Right lobe of liver (tissue), 6 donors: ENCODE measurements around the gene ADGRB3. TPM values are rescaled to one million over a fixed set of nuclear protein-coding genes. Genes with fewer than 3 reads are reported as not detected.

Experiments used
- ATAC-seq, 4 donors: fragments of 200-7000 bp; cut with Tn5 transposase; one replicate each; pipeline ENCODE4 v1.9.1; 2020; ENCODE audit warnings: mild to moderate bottlenecking in 4 of 4, moderate library complexity in 4 of 4
- DNase-seq, 3 donors: peaks; one replicate each; pipeline ENCODE4 v3.0.0-alpha.2; 2020
- H3K27ac ChIP-seq, 3 donors: fragments of 200-600 bp; one replicate each; pipeline ENCODE4 v1.8.0; 2022
- H3K27me3 ChIP-seq, 2 donors: fragments of 200-600 bp; one replicate each; pipeline ENCODE4 v1.8.0; 2022
- H3K36me3 ChIP-seq, 4 donors: fragments of 200-600 bp; sonication (generic) in 1 of 4; one replicate each; pipeline versions ENCODE4 v1.5.1 to v1.8.0; 2017 to 2022; ENCODE audit warnings: control low read depth in 1 of 4
- H3K4me1 ChIP-seq, 4 donors: fragments of 200-600 bp; sonication (generic) in 1 of 4; one replicate each; pipeline versions ENCODE4 v1.5.1 to v1.8.0; 2017 to 2022; ENCODE audit warnings: control low read depth in 1 of 4
- H3K4me3 ChIP-seq, 3 donors: fragments of 200-600 bp; one replicate each; pipeline ENCODE4 v1.8.0; 2022
- H3K9me3 ChIP-seq, 4 donors: fragments of 200-600 bp; sonication (generic) in 1 of 4; one replicate each; pipeline versions ENCODE4 v1.5.1 to v1.8.0; 2017 to 2022; ENCODE audit warnings: control low read depth in 1 of 4
- CTCF ChIP-seq, 4 donors: fragments of 200-600 bp in 3 of 4; fragments of 450-650 bp in 1 of 4; IDR thresholded peaks; one replicate each; pipeline versions ENCODE4 v1.5.1 to v1.8.0; 2016 to 2022; ENCODE audit warnings: antibody characterized with exemption in 4 of 4, mild to moderate bottlenecking in 2 of 4
- POLR2A ChIP-seq: fragments of 450-650 bp; IDR thresholded peaks from one replicate; pipeline ENCODE4 v1.6.1; 2017; ENCODE audit warnings: antibody characterized with exemption, mild to moderate bottlenecking
- WGBS: methylation state at CpG from one replicate; pipeline ENCODE4 v1.1.6; 2018; ENCODE audit warnings: low coverage, low lambda C conversion rate; ENCODE audit not compliant: insufficient coverage; ENCODE audit errors: missing lambda C conversion rate; 5-methylcytosine and 5-hydroxymethylcytosine counted together
- intact Hi-C, 2 donors: fragments of 100-400 bp; cut with DNase I; formaldehyde crosslinking; loops; one replicate each; pipeline versions ENCODE4 v1.11.2 to v1.14.1; 2022
- total RNA-seq, 6 experiments: library from RNA; depleted of rRNA in 2 of 6; stranded (reverse); fragments of >200 nt in 2 of 6; fragmentation: NEBNext Ultra II Directional in 3 of 6; extraction: Animal tissue kit (Norgen Biotek cat#: 25700) in 3 of 6; gene quantifications; one replicate each; pipeline versions ENCODE4 v1.1.0 to v1.2.4, GENCODE V29; 2016 to 2023
- donor health status: DM: no; HTN: yes; CAD: no.
- donor health status: DM: no; HTN: no; CAD: no.
- donor health status: DM: no; HTN: no; CAD: no.
- donor health status: DM: no; HTN: yes; CAD: no.
- donor health status: DM: no; HTN: yes; CAD: no.

The ADGRB3 gene
- total RNA-seq, 6 experiments from 2014 or later: 0.18 to 0.42 (median 0.24) TPM

GRCh38 chr6:69026243-69026642 is 391.2 kb downstream of the ADGRB3 start:
- DNase-seq: no peak
- Histone ChIP-seq H3K4me1 (no peaks in the 10 kb centered on the region), H3K27me3 (no peaks in the 10 kb centered on the region), H3K9me3 (no peaks in the 10 kb centered on the region), H3K36me3 (no peaks in the 10 kb centered on the region), H3K27ac (no peak overlapping the region), H3K4me3 (no peak overlapping the region)
- 58% methylated on average over 3 of the region's 3 CpGs for WGBS
- TF ChIP-seq CTCF (IDR thresholded peaks at IDR 0.05): no peak
- no peak for TF ChIP-seq POLR2A
- intact Hi-C loops: no loop called here
- ATAC-seq: no peak

DNA sequence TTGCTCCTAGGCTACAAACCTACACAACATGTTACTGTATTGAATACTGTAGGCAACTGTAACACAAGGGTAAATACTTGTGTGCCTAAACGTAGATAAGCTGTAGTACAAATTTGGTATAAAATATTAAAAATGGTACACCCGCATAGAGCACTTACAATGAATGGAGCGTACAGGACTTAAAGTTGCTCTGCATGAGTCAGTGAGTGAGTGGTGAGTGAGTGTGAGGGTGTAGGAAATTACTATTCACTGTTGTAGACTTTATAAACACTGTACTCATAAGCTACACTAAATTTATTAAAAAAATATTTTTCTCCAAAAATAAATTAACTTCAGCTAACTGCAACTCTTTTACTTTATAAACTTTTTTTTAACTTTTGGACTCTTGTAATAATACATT is 391.6 kb downstream of the ADGRB3 start:
- TF ChIP-seq CTCF (IDR thresholded peaks at IDR 0.05): no peak
- no peak for TF ChIP-seq POLR2A
- Histone ChIP-seq H3K9me3 (no peaks in the 10 kb centered on the region), H3K27ac (no peak overlapping the region), H3K36me3 (no peaks in the 10 kb centered on the region), H3K27me3 (no peaks in the 10 kb centered on the region), H3K4me1 (no peaks in the 10 kb centered on the region), H3K4me3 (no peak overlapping the region)
- 28% methylated on average over 3 of the region's 3 CpGs for WGBS
- ATAC-seq: no peak
- intact Hi-C loops: no loop called here
- DNase-seq: no peak

GRCh38 chr6:69027861-69028260 is 392.8 kb downstream of the ADGRB3 start:
- DNase-seq (no peak), ATAC-seq (no peak)
- no peak for TF ChIP-seq POLR2A
- TF ChIP-seq CTCF (IDR thresholded peaks at IDR 0.05): no peak
- Histone ChIP-seq H3K27me3 (no peaks in the 10 kb centered on the region), H3K9me3 (no peaks in the 10 kb centered on the region), H3K27ac (no peak overlapping the region), H3K4me1 (no peaks in the 10 kb centered on the region), H3K4me3 (no peak overlapping the region), H3K36me3 (no peaks in the 10 kb centered on the region)
- WGBS: 20% methylated on average over 1 of the region's 1 CpG
- intact Hi-C loops: no loop called here

- DNase-seq (no peak), ATAC-seq (no peak)
- intact Hi-C loops: no loop called here
- Histone ChIP-seq H3K4me3 (no peak overlapping the region), H3K36me3 (no peaks in the 10 kb centered on the region), H3K27me3 (no peaks in the 10 kb centered on the region), H3K27ac (no peak overlapping the region), H3K4me1 (no peaks in the 10 kb centered on the region), H3K9me3 (no peaks in the 10 kb centered on the region)
- TF ChIP-seq CTCF (IDR thresholded peaks at IDR 0.05) (no peak), POLR2A (no peak)
These were observed 403.8 kb downstream of the ADGRB3 start for GRCh38 chr6:69038841-69039240.

GRCh38 chr6:69042297-69042696 is 407.2 kb downstream of the ADGRB3 start:
- Histone ChIP-seq H3K4me3 (no peak overlapping the region), H3K36me3 (no peaks in the 10 kb centered on the region), H3K4me1 (no peaks in the 10 kb centered on the region), H3K27ac (no peak overlapping the region), H3K27me3 (no peaks in the 10 kb centered on the region), H3K9me3 (no peaks in the 10 kb centered on the region)
- intact Hi-C loops: no loop called here
- ATAC-seq (no peak), DNase-seq (no peak)
- WGBS: 42% methylated on average over 3 of the region's 3 CpGs
- no peak for TF ChIP-seq POLR2A
- TF ChIP-seq CTCF (IDR thresholded peaks at IDR 0.05): no peak
